Spleen (tissue), 7 donors: ENCODE data around the gene CYGB.

Source experiments
- POLR2A ChIP-seq, 3 donors: fragments of 450-650 bp; IDR thresholded peaks; one replicate each; pipeline ENCODE4 v1.5.1; 2017; ENCODE audit warnings: antibody characterized with exemption in 3 of 3, mild to moderate bottlenecking in 1 of 3
- TF ChIP-seq, protein P1 (sequence below), 11 experiments: fragments of 200-600 bp in 7 of 11; fragments of 450-650 bp in 4 of 11; sonication (generic) in 4 of 11; IDR thresholded peaks in 8 of 11; conservative IDR thresholded peaks in 3 of 11; 1 replicate in 7 of 11; 2 replicates in 4 of 11; pipeline versions ENCODE4 v1.4.0 to v1.8.0; 2016 to 2021; ENCODE audit warnings: antibody characterized with exemption in 11 of 11, inconsistent platforms in 4 of 11, mild to moderate bottlenecking in 1 of 11
- donor health status: DM: no; HTN: no; CAD: no; lungs with moderate emphysema.
- donor health status: DM: no; HTN: no; CAD: no.
- donor health status: DM: no; HTN: no; CAD: no.

- TF ChIP-seq, protein P1, sequence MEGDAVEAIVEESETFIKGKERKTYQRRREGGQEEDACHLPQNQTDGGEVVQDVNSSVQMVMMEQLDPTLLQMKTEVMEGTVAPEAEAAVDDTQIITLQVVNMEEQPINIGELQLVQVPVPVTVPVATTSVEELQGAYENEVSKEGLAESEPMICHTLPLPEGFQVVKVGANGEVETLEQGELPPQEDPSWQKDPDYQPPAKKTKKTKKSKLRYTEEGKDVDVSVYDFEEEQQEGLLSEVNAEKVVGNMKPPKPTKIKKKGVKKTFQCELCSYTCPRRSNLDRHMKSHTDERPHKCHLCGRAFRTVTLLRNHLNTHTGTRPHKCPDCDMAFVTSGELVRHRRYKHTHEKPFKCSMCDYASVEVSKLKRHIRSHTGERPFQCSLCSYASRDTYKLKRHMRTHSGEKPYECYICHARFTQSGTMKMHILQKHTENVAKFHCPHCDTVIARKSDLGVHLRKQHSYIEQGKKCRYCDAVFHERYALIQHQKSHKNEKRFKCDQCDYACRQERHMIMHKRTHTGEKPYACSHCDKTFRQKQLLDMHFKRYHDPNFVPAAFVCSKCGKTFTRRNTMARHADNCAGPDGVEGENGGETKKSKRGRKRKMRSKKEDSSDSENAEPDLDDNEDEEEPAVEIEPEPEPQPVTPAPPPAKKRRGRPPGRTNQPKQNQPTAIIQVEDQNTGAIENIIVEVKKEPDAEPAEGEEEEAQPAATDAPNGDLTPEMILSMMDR (IDR thresholded peaks at IDR 0.05 in 8 of 11, conservative IDR thresholded peaks at IDR 0.05 in 3 of 11), result no peak
- no peak for TF ChIP-seq POLR2A (IDR thresholded peaks at IDR 0.05)
Measured at GRCh38 chr17:76551685-76552084, 14.2 kb upstream of the CYGB start.
